ENCODE results near the gene FGF18.
"Not testable (repeated sequence)": the region's sequence is repeated elsewhere in the genome, so short reads cannot be mapped to it uniquely, and the experiment has no call there.

The FGF18 gene

DNA sequence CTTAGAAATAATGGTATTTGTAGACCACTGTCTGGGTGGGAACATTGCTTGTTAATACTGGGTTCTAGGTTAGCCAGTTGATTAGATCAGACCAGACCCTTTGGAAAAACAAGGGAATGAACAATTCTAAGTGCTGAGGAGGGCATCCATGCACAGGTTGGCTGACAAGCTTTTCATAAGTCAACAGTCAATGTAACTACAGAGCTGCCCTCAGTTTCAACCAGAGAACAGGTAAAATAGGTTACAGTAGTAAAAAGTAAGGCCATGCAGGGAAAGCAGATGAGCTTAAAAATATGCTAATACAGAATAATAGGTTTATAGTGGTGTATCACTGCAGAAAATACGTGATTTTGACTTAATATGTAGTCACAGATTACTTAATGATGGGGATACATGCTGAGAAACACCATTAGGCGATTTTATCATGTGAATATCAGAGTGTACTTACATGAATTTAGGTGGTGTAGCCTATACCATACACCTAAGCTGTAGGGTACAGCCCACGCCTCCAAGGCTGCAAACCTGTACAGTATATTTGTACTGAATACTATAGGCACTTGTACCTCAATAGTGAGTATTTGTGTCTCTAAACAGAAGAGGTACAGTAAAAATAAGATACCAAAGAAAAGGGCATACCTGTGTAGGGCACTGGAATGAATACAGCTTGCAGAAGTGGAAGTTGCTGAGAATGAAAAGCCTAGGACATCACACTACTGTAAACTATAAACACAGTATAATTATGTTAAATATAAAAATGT is 6.1 kb upstream of the FGF18 start:
- H3K4me3 ChIP-seq (ENCODE audit: control insufficient read depth, low read depth, low read length): no peak overlapping the region
- DNase-seq (ENCODE audit: low read depth): no peak
- TF ChIP-seq, protein P1, sequence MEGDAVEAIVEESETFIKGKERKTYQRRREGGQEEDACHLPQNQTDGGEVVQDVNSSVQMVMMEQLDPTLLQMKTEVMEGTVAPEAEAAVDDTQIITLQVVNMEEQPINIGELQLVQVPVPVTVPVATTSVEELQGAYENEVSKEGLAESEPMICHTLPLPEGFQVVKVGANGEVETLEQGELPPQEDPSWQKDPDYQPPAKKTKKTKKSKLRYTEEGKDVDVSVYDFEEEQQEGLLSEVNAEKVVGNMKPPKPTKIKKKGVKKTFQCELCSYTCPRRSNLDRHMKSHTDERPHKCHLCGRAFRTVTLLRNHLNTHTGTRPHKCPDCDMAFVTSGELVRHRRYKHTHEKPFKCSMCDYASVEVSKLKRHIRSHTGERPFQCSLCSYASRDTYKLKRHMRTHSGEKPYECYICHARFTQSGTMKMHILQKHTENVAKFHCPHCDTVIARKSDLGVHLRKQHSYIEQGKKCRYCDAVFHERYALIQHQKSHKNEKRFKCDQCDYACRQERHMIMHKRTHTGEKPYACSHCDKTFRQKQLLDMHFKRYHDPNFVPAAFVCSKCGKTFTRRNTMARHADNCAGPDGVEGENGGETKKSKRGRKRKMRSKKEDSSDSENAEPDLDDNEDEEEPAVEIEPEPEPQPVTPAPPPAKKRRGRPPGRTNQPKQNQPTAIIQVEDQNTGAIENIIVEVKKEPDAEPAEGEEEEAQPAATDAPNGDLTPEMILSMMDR (conservative IDR thresholded peaks at IDR 0.05; ENCODE audit: control insufficient read depth, insufficient read depth, low read depth, low read length): no peak

DNA sequence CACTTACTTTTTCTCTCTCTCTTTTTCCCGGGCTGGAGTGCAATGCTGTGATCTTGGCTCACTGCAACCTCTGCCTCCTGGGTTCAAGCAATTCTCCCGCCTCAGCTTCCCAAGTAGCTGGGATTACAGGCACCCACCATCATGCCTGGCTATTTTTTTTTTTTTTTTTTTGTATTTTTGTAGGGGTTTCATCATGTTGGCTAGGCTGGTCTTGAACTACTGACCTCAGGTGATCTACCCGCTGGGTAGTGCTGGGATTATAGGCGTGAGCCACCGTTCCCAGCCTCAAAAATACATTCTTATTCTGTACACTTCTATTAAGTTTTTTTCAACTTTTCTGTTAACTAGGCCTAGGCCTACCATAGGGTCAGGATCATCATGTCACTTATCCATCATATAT is 5.5 kb upstream of the FGF18 start:
- DNase-seq (ENCODE audit: low read depth); H3K4me3 ChIP-seq (ENCODE audit: control insufficient read depth, low read depth, low read length): not testable (repeated sequence)

DNA sequence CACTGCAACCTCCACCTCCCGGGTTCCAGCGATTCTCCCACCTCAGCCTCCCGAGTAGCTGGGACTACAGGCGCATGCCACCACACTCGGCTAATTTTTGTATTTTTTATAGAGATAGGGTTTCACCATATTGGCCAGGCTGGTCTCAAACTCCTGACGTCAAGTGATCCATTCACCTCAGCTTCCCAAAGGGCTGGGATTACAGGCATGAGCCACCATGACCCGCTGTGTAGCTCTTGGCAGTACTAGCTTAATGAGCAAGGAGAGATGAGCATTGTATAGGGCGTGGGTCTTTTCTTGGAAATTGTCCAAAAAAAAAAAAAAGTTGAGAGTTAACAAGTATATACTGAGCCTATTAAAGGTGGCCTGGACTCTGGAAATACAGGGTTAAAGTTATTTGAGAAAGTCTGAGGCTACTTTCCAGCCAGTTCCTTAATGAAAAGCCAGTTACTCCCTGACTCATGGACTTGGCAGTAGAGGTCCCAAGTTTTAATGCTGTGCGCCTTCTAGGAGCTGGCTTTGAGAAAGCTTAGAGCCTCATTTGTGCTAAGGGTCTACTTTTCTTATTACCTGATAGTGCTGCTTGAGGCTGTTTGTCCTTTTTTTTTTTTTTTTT is 4.2 kb upstream of the FGF18 start:
- TF ChIP-seq, protein P1 (conservative IDR thresholded peaks at IDR 0.05; ENCODE audit: control insufficient read depth, insufficient read depth, low read depth, low read length): no peak
- DNase-seq (ENCODE audit: low read depth): peak; percentile 82
- H3K4me3 ChIP-seq (ENCODE audit: control insufficient read depth, low read depth, low read length): no peak overlapping the region

DNA sequence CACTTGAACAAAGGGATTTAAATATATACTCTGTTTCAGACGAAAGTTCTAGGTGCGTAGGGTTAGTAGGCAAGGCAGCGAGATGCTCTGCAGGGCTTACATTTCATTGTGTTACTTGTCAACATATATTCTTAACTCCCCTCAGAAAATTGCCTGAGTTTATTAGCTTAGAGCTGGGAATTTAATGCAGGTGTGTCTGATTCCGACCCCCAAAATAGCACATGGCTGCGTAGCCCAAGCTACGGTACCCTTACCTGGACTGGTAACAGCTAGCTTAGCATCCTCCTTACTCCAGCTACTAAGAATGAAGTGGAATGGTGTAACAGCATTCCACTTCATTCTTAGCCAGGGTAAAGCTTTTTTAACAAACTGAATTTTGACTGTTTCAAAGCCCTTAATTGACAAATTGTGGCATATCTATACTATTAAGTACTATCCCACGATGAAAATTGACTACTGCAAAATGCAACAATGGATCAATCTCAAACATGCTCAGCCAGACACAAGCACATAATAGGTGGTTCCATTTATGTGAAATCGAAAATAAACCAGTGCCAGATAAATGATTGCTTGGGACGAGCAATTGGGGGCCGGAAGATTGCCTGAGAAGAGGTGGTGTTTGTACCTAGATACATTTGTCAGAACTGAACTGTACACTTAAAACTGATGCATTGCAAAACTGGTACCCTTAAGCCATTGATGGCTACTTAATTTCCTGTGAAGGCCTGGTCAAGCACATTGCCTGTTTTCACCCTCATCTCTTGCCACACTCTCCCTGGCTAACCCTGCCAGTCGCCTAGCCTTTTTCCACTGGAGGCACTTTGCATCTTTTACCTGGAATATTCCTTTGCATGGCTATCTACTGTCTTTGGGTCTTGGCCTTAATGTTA is 3.0 kb upstream of the FGF18 start:
- no peak overlapping the region for H3K4me3 ChIP-seq (ENCODE audit: control insufficient read depth, low read depth, low read length)
- TF ChIP-seq, protein P1 (conservative IDR thresholded peaks at IDR 0.05; ENCODE audit: control insufficient read depth, insufficient read depth, low read depth, low read length): no peak
- DNase-seq (ENCODE audit: low read depth): no peak

DNA sequence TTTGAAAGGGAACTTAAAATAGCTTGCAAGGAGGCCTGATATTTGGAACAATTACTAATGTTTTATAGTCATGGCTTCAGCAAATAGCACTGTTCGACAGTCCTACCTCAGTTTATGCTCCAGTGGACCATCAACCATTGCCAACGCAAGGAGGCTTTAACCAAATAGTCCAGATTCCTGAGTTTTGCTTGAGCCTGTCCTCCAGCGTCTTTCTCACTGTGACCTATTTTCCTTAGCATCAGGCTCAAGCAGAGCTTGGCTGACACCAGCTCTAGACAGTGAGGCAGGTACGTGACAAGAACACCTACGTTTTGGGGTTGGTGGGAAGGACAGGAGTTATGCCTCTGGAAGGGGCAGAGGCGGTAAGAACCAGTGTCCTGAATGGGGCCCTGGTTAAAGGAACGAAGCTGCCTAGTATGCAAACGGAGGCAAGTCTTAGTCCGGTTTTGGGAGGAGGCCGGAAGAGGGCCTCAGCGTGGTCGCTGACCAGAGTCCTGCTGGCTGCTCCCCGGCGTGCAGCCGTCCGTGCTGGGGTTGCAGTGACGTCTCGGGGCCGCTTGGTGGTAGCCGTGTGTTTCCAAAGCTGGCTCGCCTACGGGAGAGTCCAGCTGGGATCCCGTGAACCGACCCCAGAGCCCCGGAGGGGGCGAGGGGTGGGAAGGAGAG is 998 bp upstream of the FGF18 start:
- TF ChIP-seq, protein P1 (conservative IDR thresholded peaks at IDR 0.05; ENCODE audit: control insufficient read depth, insufficient read depth, low read depth, low read length): peak; percentile 80
- DNase-seq (ENCODE audit: low read depth): peak; percentile 80
- H3K4me3 ChIP-seq (ENCODE audit: control insufficient read depth, low read depth, low read length): peak overlapping the region; percentile 27

DNA sequence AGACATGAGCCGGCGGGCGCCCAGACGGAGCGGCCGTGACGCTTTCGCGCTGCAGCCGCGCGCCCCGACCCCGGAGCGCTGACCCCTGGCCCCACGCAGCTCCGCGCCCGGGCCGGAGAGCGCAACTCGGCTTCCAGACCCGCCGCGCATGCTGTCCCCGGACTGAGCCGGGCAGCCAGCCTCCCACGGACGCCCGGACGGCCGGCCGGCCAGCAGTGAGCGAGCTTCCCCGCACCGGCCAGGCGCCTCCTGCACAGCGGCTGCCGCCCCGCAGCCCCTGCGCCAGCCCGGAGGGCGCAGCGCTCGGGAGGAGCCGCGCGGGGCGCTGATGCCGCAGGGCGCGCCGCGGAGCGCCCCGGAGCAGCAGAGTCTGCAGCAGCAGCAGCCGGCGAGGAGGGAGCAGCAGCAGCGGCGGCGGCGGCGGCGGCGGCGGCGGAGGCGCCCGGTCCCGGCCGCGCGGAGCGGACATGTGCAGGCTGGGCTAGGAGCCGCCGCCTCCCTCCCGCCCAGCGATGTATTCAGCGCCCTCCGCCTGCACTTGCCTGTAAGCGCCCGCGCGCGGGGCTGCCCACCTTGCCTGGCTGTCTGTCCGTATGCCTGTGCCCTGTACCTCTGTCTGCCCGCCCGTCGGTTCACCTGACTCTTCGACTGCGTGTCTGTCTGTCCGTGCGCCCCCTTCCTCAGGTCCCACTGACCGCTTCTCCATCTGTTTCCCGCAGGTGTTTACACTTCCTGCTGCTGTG is 412 bp downstream of the FGF18 start:
- peak; percentile 21 for DNase-seq (ENCODE audit: low read depth)
- H3K4me3 ChIP-seq (ENCODE audit: control insufficient read depth, low read depth, low read length): no peak overlapping the region
- TF ChIP-seq, protein P1 (conservative IDR thresholded peaks at IDR 0.05; ENCODE audit: control insufficient read depth, insufficient read depth, low read depth, low read length): no peak
